SU-DHL-6 (cell line): Measurements from ENCODE around the gene CLNK.

Source experiments
- H2AFZ ChIP-seq: fragments of 200-600 bp; sonication (generic); 2 replicates; pipeline ENCODE4 v1.6.1; 2014; ENCODE audit warnings: low read depth, mild to moderate bottlenecking, moderate library complexity, mixed read lengths, antibody characterized with exemption, low read length; ENCODE audit not compliant: severe bottlenecking
- H3F3A ChIP-seq: fragments of 200-600 bp; shearing (Covaris generic); 2 replicates; pipeline ENCODE4 v1.6.0; 2016; ENCODE audit warnings: antibody characterized with exemption, mild to moderate bottlenecking; ENCODE audit not compliant: insufficient read depth
- H3K27ac ChIP-seq: fragments of 200-600 bp; sonication (generic); 2 replicates; pipeline ENCODE4 v1.5.1; 2016; ENCODE audit warnings: low read depth, mild to moderate bottlenecking, low read length, moderate library complexity, mixed read lengths
- H3K27me3 ChIP-seq: fragments of 200-600 bp; sonication (generic), shearing (Covaris generic); 2 replicates; pipeline ENCODE4 v1.6.0; 2014; ENCODE audit warnings: mild to moderate bottlenecking, low read length
- H3K36me3 ChIP-seq: fragments of 200-600 bp; sonication (generic); 2 replicates; pipeline ENCODE4 v1.6.1; 2014; ENCODE audit warnings: mild to moderate bottlenecking, low read length, mixed read lengths
- H3K4me2 ChIP-seq: fragments of 300-600, 200-600 bp; shearing (Covaris generic), sonication (generic); 2 replicates; pipeline ENCODE4 v1.6.0; 2014; ENCODE audit warnings: low read length, low read depth, mild to moderate bottlenecking; ENCODE audit not compliant: poor library complexity, severe bottlenecking
- H3K4me3 ChIP-seq: fragments of 200-600 bp; sonication (generic); 2 replicates; pipeline ENCODE4 v1.5.1; 2014; ENCODE audit warnings: antibody characterized with exemption, low read length, mild to moderate bottlenecking, mixed read lengths; ENCODE audit not compliant: insufficient read depth, poor library complexity, severe bottlenecking
- H3K79me2 ChIP-seq: fragments of 200-600 bp; sonication (generic); 2 replicates; pipeline ENCODE4 v1.6.1; 2014; ENCODE audit warnings: mild to moderate bottlenecking, low read length, moderate library complexity; ENCODE audit not compliant: insufficient read depth
- H3K9ac ChIP-seq: fragments of 200-600 bp; sonication (generic); 2 replicates; pipeline ENCODE4 v1.7.0; 2014; ENCODE audit warnings: mild to moderate bottlenecking, low read length
- H3K9me2 ChIP-seq: fragments of 200-600 bp; sonication (generic); replicated peaks from 2 replicates; pipeline ENCODE4 v1.6.1; 2014; ENCODE audit warnings: low read length; ENCODE audit not compliant: insufficient read depth
- H3K9me3 ChIP-seq: fragments of 200-600 bp; sonication (generic); 2 replicates; pipeline ENCODE4 v1.6.1; 2014; ENCODE audit warnings: low read length, mixed read lengths; ENCODE audit not compliant: insufficient read depth
- H4K20me1 ChIP-seq: fragments of 200-600 bp; sonication (generic); 2 replicates; pipeline ENCODE4 v1.6.1; 2014; ENCODE audit warnings: low read depth, mild to moderate bottlenecking, antibody characterized with exemption, low read length, moderate library complexity, mixed read lengths
- CTCF ChIP-seq: fragments of 200-600 bp; sonication (generic); IDR thresholded peaks from one replicate; pipeline ENCODE4 v1.5.1; 2017; ENCODE audit warnings: antibody characterized with exemption, mild to moderate bottlenecking, low read length, moderate library complexity; ENCODE audit not compliant: insufficient read depth, poor library complexity, severe bottlenecking
- EZH2phosphoT487 ChIP-seq: fragments of 200-600 bp; sonication (generic), shearing (Covaris generic); conservative IDR thresholded peaks from 2 replicates; pipeline ENCODE4 v1.6.1; 2018; ENCODE audit warnings: mild to moderate bottlenecking, antibody characterized with exemption, low read length, moderate library complexity, mixed read lengths

Gene CLNK

GRCh38 chr4:10492464-10492863 is 192.1 kb downstream of the CLNK start:
- no peaks in the 10 kb centered on the region for H3K9me2 ChIP-seq
- no peaks in the 10 kb centered on the region for H3K9me3 ChIP-seq
- H3F3A ChIP-seq = no peaks in the 10 kb centered on the region
- no peak overlapping the region for H2AFZ ChIP-seq
- H3K36me3 ChIP-seq = no peaks in the 10 kb centered on the region
- H4K20me1 ChIP-seq = no peaks in the 10 kb centered on the region
- H3K4me2 ChIP-seq = no peak overlapping the region
- H3K4me3 ChIP-seq = no peak overlapping the region
- TF ChIP-seq EZH2phosphoT487 = no peak
- TF ChIP-seq CTCF = no peak
- no peaks in the 10 kb centered on the region for H3K79me2 ChIP-seq
- H3K27me3 ChIP-seq = no peaks in the 10 kb centered on the region
- no peak overlapping the region for H3K27ac ChIP-seq
- no peak overlapping the region for H3K9ac ChIP-seq

- TF ChIP-seq CTCF (no peak), EZH2phosphoT487 (no peak)
- Histone ChIP-seq H3K4me2 (no peak overlapping the region), H3K27me3 (no peaks in the 10 kb centered on the region), H2AFZ (no peak overlapping the region), H3K36me3 (no peaks in the 10 kb centered on the region), H3F3A (no peaks in the 10 kb centered on the region), H3K9me2 (no peaks in the 10 kb centered on the region), H3K9ac (no peak overlapping the region), H4K20me1 (no peaks in the 10 kb centered on the region), H3K27ac (no peak overlapping the region), H3K9me3 (no peaks in the 10 kb centered on the region), H3K4me3 (no peak overlapping the region), H3K79me2 (no peaks in the 10 kb centered on the region)
These were observed 193.2 kb downstream of the CLNK start for GRCh38 chr4:10491401-10491800.

GRCh38 chr4:10490996-10491395 is 193.6 kb downstream of the CLNK start:
- H2AFZ ChIP-seq = no peak overlapping the region
- H3K9me2 ChIP-seq = no peaks in the 10 kb centered on the region
- H3K4me2 ChIP-seq = no peak overlapping the region
- TF ChIP-seq CTCF (no peak), EZH2phosphoT487 (no peak)
- H3K79me2 ChIP-seq = no peaks in the 10 kb centered on the region
- H3F3A ChIP-seq = no peaks in the 10 kb centered on the region
- no peak overlapping the region for H3K27ac ChIP-seq
- no peak overlapping the region for H3K4me3 ChIP-seq
- H3K9ac ChIP-seq = no peak overlapping the region
- H3K36me3 ChIP-seq = no peaks in the 10 kb centered on the region
- no peaks in the 10 kb centered on the region for H4K20me1 ChIP-seq
- no peaks in the 10 kb centered on the region for H3K27me3 ChIP-seq
- no peaks in the 10 kb centered on the region for H3K9me3 ChIP-seq

- H3K27ac ChIP-seq = no peak overlapping the region
- H3K36me3 ChIP-seq = no peaks in the 10 kb centered on the region
- no peak overlapping the region for H3K9ac ChIP-seq
- H3K4me3 ChIP-seq = no peak overlapping the region
- TF ChIP-seq CTCF = no peak
- TF ChIP-seq EZH2phosphoT487 = no peak
- H3K9me3 ChIP-seq = no peaks in the 10 kb centered on the region
- no peaks in the 10 kb centered on the region for H3K79me2 ChIP-seq
- no peaks in the 10 kb centered on the region for H3F3A ChIP-seq
- H4K20me1 ChIP-seq = no peaks in the 10 kb centered on the region
- H2AFZ ChIP-seq = no peak overlapping the region
- H3K9me2 ChIP-seq = no peaks in the 10 kb centered on the region
- H3K4me2 ChIP-seq = no peak overlapping the region
- no peaks in the 10 kb centered on the region for H3K27me3 ChIP-seq
These were observed 201.7 kb downstream of the CLNK start for GRCh38 chr4:10482913-10483312.
